ENCODE measurements around the gene ACR.

The ACR gene

DNA sequence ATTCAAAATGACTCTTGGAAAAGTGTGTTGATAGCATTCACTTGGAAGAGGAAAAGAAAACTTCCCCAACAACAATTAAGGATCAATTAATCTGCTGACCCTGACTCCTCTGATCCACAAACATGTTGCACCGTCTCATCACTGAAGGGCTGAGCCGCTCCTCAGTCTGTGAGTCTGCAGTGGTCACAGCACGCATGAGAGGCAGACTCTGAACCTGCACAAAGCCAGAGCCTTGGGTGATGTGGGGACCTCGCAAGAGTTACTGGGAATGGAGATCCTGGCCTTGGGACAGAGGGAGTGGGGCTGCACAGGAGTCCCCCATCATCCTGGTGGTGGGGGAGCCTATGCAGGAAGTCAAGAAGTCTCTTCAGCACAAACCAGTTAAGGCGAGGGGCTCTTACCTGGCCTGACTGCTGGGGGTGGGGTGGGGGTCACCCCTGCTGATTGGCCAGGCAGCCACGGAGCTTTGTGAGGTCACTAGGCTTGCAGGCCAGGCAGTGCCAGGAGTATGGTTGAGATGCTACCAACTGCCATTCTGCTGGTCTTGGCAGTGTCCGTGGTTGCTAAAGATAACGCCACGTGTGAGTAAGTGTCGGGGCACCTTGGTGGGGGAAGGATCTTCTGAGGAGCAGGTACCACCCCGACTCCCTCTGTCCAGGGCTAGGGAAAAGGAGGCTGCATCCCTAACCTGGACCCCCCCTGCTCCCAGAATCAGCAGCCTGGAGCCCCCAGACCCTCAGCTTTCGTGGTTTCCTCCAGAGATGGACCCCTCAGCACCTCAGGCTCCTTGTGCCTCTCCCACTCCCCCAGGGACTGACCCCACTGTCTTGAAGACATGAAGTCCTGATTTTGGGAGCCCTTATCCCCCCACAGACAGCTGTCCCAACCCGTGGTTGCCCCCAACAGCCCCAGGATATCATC is at the start of gene ACR:
TSS of gene ACR (plus strand) at position 477 of the 921 bp plus-strand sequence. CDS start at position 509, 32 bp downstream.
- no peak for DNase-seq (ENCODE audit: low read depth in 2 of 2)

DNA sequence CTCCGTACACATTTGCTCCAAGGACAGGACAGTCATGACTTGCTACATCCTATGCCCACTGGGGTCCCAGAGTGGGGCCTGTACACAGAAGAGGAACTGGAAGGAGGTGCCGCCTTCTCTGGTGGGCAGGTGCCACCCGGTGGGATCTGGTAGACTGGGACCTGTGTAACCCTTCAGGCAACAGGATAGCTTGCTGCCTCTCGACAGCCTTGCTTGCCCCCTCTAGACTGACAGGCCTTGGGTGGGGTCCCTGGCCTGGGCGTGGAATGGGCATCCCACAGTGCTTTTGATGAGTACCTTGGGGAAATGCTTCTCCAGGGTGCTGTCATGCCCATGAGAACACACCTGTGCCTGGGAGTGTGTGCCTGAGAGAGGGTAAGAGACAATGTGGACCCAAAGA is 49.6 kb upstream of the ACR start:
- DNase-seq (ENCODE audit: low read depth in 2 of 2) = no peak

DNA sequence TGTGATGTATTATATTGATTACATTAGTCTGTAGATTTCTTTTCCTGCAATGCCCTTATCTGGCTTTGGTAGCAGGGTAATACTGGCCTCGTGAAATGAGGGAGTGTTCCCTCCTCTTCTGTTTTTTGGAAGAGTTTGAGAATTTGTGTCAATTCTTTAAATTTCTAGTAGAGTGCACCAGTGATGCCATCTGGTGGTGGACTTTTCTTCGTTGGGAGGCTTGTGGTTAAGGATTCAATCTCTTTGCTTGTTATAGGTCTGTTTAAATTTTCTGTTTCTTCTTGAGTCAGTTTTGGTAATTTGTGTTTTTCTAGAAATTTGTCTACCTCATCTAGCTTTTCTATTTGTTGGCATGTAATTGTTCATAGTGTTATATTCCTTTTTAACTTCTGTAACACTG is 46.5 kb upstream of the ACR start:
- no peak for DNase-seq (ENCODE audit: low read depth in 2 of 2)

DNA sequence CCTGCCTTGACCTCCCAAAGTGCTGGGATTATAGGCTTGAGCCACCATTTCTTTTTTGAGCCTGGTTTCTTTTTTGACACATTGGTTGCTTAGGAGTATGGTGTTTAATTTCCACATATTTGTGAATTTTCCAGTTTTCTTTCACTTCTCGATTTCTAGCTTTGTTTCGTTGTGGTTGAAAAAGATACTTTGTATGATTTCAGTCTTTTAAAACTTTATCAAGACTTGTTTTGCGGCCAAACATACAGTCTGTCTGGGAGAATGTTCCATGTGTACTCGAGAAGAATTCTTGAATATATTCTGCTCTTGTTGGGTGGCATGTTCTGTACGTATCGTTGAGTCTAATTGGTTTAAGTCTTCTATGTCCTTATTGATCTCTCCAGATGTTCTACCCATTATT is 44.5 kb upstream of the ACR start:
- DNase-seq (ENCODE audit: low read depth in 2 of 2) = no peak

DNA sequence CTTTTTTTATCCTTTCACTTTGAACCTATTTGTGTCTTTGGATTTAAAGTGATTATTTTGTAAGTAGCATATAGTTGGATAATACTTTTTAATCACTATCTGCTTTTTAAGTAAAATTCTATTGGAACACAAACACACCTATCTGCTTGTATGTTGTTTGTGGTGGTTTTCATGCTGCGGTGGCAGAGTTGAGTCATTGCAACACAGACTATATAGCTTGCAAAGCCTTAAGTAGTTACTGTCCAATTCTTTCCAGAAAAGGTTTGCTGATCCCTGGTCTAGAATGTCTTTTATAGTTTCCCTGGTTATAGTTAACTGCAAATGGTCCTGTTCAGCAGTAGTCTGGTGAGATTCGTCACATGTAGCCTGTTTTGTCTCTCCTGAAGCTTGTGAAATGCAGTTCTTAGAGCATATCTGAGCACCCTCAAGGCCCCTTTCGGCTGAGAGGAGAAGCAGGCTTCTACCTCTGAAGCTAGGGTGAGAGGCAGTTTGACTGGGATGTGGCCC is 43.9 kb upstream of the ACR start:
- no peak for DNase-seq (ENCODE audit: low read depth in 2 of 2)

DNA sequence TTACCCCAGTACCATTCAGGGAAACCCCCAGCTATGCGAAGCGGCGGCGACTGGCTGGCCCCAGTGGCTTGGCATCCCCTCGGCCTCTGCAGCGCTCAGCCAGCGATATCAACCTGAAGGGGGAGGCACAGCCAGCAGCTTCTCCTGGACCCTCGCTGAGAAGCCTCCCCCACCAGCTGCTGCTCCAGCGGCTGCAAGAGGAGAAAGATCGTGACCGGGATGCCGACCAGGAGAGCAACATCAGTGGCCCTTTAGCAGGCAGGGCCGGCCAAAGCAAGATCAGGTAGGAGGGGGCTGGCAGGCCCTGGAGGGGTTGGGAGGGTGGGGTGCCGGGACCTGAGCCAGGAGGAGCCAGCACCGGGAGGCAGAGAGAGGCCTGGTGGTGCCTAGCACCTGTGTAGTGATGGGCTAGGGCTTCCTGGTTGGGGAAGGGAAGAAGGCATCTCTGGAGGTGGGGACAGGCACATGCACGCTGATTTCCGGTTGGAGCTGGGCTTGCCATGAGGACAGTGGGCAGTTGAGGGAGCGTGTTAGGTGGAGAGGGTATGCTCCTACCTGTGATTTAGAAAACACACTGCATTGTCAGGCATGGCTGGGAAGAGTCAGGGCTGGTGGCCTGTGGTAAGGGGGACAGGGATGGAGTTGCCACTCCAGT is 43.1 kb upstream of the ACR start:
- no peak for DNase-seq (ENCODE audit: low read depth in 2 of 2)

DNA sequence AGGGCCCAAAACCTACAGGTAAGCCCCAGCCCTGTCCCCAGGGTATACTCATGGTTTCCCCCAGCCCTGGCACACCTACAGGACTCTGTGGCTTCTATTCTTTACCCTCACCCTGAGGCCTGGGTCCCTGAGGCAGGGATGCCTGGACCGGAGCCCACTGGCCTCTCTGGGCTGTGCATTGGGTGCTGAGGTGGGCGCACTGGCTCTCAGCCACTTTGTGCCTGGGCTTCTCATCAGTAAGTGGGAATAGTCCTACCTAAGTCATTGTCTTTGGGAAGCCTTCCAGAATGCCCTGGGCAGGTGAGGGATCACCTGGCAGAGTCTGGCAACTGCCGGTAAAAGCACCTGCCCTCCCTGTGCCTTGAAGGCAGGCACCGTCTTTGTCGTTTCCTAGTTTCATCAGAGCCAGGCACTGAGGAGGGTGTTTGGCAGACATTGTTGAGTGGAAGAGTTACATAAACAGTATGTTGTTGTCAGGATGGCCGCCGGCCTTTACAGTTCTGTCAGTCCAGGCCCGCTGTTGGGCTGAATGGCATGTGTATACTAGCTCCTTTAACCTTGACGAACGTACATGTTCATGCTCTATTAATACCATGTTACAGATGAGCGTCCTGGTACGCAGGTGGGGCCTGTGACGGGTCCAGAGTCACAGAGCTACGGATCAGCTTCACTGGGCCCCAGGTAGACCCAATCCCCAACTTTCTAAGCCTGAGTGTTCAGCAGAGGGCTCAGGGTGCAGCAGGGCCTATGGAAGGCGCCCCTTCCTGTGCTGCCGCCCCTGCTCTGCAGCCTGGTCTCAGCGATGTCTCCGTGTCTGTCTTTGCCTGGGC is 42.4 kb upstream of the ACR start:
- DNase-seq (ENCODE audit: low read depth in 2 of 2) = no peak

DNA sequence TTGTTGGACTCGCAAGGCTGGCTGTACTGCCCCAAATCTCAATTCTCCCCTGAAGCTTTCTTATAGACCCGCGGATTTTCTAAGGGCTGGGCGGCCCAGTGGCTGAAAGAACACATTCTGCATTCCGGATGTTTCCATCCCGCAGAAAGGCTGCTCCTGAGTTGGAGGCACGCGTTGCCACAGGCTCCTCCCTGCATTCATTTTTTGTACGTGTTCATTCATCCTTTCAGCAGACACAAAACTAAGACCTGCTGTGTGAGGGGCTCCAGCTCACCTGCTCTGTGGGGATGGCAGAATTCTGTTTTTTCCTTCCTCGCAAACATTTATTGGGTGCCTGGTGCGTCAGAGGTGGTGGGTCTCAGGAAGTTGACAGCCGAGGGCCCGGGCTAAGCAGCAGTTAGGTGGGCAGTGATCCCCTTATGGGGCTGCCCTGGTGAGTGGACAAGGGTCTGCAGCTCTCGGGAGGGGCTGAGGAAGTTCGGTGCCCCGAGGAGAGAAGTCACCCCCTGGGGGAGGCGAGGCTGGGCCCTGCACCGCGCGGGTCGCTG is 41.7 kb upstream of the ACR start:
- DNase-seq (ENCODE audit: low read depth in 2 of 2) = no peak

DNA sequence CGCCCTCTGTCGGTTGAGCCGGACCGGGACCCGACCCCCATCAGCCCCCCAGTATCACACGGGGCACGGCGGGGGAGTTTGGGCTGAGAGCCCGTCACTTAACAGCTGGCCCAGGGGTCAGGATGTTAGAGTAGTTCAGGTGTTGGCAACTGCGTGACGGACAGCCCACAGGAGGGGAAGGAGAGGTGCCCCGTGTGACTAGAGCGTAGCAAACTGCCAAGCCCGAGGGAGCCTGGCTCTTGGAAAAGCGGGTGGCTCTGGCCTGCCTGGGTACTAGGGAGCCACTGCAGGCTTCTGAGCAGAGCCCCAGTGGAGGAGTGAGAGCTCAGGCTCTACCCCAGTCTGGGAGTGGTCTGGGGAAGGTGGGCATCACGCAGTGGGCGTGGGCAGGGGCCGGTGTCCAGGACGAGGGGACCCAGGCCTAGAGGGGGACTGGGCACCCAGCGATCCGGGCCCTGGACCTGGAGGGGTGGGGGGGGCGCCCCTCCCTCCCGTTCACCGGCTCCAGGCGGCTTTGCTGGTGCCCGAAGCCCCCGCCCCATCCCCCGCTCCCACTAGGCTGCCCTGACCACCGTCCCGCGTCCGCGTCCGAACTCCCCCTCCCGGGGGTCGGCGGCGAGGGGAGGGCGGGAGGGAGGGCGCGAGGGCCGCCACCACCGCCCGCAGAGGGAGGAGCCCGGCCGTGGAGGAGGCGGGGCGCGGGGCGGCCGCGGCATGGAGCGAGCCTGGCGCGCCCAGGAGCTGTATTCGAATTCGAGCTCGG is 41.0 kb upstream of the ACR start:
- no peak for DNase-seq (ENCODE audit: low read depth in 2 of 2)

DNA sequence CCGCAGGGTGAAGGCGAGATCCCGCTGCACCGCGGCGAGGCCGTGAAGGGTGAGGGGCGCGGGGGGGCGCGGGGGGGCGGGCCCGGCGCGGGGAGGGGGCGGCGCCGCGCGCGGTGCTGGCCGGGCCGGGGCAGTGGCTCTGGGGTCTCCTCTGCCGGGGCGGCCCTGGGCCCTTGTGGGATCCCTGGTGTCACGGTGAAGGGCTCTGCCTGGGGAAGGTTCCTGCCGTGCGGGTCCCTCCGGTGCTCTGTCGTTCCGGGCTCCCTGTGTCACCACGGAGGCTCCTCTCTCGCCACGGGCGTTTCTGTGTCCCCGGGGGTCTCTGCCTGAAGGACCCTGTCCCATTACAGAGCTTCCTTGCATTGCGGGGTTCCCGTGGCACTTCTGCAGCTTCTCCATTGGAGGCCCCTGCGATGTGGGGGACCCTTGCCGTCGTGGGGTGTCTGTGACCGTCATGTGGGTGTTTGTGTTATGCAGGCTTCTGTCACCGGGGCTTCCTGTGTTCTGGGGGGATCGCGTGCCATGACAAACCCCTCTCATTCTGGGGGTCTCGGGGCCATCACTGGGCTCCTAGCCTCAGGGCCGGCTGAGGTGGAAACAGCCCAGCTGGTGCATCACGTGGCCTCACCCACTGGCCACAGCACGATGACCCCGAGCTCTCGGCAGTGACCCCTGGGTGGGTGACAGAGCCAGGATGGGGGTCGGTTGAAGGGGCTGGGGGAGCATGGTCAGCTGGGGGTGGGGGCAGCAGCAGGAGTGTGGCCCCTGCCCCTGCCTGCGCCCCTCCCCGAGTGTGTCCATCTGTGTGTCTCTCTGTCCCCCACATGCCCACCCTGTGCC is 40.1 kb upstream of the ACR start:
- no peak for DNase-seq (ENCODE audit: low read depth in 2 of 2)

DNA sequence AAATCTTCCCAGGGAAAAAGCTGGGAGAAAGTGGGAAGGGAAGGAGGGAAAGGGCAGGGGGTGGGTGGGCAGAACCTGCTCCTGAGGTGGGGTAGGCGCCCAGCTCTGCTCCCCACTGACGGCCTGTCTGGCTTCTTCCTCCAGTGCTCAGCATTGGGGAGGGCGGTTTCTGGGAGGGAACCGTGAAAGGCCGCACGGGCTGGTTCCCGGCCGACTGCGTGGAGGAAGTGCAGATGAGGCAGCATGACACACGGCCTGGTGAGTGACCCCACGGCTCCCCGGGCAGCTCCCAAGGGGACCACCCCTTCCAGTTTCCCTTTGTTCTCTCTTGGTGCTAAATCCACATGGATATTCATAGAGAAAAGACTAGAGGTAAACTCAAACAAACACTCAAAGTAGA is 39.5 kb upstream of the ACR start:
- no peak for DNase-seq (ENCODE audit: low read depth in 2 of 2)

DNA sequence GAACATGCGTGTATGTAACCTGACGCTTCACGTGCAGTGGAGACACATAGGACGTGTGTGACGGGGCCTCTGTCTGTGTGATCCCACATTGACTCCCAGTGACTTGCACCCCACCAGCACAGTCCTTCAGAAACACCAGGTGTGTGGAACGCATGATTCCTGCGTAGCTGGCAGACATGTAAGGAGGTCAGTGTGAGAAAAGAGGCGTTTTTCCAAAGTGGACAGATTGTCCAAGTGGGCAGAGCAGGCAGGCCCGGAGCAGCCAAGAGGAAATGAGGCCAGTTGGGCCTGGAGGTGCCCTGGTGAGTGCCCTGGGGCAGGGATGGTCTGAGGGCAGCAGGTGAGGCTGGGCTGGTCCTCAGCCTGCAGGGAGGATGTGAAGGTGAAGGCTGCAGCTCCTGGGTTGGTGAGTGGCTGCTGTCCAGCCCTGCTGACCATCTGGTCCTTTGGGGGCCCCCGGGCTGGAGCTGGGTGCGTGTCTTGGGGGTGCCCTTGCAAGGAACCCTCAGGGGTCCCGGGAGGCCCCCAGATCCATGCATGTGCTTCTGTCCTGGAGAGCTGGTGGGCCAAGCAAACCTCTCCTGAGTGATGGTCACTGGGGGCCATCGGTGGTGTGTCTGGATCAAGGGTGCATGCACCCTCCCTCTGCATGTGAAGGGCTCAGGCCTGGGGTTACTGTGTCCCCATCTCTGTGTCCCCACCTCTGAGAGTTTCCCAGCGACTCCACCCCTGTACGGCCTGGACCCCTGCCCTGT is 38.8 kb upstream of the ACR start:
- no peak for DNase-seq (ENCODE audit: low read depth in 2 of 2)

DNA sequence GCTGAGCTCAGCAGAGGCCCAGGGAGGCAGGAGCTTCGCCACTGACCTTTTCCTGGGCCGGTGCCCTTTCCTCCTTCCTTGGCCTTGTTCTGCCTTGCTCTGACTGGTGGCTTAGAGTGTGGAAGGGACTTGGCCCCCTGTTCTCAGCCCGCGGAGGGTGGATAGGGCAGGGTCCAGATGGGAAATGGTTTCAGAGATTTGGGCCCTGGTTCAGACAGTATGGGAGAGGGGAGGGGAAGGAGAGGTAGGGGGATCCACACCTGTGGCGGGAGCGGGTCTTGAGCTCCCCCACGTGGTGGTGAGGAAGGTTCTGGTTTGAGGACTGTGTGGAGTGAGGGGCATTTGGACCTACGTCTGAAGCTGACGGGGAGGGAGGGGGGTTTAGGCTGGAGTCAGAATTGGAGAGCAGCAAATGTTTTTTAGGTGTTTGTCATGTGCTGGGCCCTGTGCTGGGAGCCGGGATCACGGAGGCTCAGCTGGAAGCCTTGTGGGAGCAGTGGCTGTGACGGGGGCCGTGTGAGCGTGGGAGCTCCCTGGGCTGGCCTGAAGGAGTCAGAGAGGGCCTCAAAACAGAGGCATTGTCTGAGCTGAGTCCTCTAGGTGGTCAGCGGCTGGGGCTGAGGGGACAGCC is 38.1 kb upstream of the ACR start:
- DNase-seq (ENCODE audit: low read depth in 2 of 2) = no peak

DNA sequence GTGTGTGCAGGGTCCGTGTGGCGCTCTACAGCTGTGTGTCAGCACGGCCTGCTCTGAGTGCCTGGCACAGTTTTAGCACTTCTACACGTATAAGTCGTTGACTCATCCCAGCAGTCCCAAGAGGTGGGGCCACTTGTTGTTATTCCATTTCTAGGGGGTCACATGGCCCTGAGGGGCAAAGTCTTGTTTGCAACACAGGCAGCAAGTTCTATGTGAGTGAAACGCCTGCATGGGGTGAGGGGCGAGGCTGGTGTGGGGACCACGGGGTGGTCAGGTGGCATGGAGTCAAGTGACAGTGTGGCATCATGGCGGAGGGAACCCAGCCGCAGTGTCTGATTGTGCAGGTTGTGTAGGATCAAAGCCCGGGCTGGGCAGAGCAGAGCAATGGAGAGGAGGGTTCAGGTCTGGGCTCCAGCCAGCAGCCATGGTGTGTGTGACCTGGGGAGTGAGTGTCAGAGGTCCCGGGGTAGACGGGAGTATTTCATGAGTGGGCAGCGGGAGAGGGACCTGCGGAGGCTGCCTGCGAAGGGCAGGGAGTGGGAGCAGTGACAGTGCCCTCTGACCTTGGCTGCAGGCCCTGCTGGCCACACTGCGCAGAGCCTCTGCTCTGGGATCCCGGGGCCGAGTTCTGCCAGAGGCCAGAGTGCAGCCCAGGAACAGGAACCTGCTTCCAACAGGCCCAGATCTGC is 37.5 kb upstream of the ACR start:
- DNase-seq (ENCODE audit: low read depth in 2 of 2) = no peak

DNA sequence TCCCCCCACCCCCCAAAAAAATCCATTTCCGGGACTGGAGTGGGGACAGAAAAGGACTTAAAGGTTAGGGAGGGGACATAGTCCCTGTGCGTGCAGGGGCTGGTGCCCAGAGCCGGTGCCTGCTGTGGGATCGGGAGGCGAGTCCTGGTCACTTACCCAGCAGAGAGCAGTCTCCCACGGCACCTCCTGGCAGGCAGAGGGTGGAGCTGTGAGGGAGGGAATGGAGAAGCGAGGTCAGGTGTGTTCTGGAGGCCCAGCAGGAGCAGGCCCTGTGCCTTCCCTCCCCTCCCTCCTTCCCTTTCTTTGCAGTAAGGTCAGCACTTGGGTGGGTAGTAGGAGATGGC is 37.0 kb upstream of the ACR start:
- DNase-seq (ENCODE audit: low read depth in 2 of 2) = no peak

DNA sequence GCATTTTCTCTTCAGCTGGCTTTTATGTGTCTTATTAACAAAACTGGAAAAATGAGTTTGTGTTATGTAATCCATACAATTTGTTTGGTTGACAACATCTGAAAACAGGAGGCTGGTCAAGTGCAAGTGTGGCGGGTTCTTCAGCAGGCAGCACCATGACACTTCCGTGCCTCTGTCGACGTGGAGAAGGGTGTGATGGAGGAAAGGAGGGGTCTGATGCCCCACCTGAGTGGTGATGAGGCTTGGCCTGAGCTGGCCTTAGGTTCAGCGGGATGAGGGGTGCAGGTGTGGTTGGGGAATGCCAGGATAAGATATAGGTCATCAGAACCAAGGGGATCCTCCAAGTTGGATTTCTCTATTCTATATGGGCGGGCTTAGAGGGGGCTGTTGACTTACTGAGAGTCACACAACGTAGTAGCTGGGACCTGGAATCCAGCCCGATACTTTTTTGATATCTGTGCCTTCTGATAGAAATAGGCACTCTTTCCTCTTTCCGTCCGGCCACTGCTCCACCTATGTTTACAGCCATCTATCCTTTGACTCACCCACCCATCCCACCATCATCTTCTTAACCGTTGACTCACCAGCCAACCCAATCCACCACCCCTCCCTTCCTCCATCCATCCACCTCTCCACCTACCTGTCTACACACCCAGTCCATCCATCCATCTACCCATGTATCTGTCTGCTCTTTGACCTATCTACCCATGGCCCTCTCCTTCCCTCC is 36.4 kb upstream of the ACR start:
- no peak for DNase-seq (ENCODE audit: low read depth in 2 of 2)

DNA sequence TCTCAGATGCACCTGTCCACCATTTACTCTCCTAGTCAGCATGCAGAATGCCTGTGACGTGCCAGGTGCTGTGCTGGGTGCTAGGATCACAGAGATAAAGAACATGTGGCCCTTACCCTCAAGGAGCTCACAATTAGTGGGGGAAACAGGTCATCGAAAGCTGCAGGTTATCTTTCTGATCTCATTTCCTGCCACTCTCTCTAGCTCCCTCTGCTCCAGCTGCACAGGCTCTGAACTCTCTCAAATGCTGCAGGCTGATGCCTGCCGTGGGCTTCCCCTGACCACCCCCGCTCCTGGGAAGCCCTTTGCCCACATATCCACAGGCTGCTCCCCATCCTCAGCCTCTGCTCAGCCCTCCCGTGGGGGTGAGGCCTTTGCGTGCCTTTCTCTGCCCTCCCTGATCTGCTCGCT is 35.7 kb upstream of the ACR start:
- DNase-seq (ENCODE audit: low read depth in 2 of 2) = no peak
